Measurements from ENCODE around the gene FAM210A.
"Not testable (repeated sequence)": the region's sequence is repeated elsewhere in the genome, so short reads cannot be mapped to it uniquely, and the experiment has no call there.

The FAM210A gene

DNA sequence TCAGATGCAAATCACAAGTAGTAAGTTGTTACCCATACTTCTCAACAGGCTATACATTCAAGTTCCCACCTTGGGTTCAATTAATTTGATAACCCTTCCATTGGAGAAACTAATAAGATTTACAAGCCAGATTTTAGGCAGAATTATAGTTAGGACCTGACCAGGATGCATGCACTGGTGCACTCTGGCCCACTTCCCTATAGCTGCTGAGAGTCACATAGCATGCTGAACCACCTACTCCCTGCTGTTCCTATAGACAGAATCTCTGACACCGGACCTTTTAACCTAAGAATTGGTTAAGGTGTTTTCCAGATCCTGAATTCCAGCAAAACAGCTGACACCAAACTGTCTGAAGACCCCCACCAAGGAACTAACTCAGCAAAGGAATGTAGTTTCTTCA is 26.2 kb downstream of the FAM210A start:
- no peak for DNase-seq (ENCODE audit: low read depth)
- Histone ChIP-seq H3K9me3 (ENCODE audit: control insufficient read depth, low read length) (peaks cover 17% of the 10 kb centered on the region), H3K36me3 (ENCODE audit: control insufficient read depth, insufficient read depth, low read length, severe bottlenecking) (no peaks in the 10 kb centered on the region), H3K27me3 (replicated peaks; ENCODE audit: control insufficient read depth, insufficient read depth, low read length) (no peaks in the 10 kb centered on the region), H3K9ac (ENCODE audit: low read length) (no peak overlapping the region), H3K4me3 (ENCODE audit: low read length) (no peak overlapping the region), H3K4me1 (ENCODE audit: control insufficient read depth, insufficient read depth, low read length) (no peaks in the 10 kb centered on the region)

GRCh38 chr18:13696961-13697360 is 29.4 kb downstream of the FAM210A start:
- Histone ChIP-seq H3K9me3 (ENCODE audit: control insufficient read depth, low read length) (no peaks in the 10 kb centered on the region), H3K9ac (ENCODE audit: low read length) (no peak overlapping the region), H3K36me3 (ENCODE audit: control insufficient read depth, insufficient read depth, low read length, severe bottlenecking) (no peaks in the 10 kb centered on the region), H3K4me1 (ENCODE audit: control insufficient read depth, insufficient read depth, low read length) (no peaks in the 10 kb centered on the region), H3K27me3 (replicated peaks; ENCODE audit: control insufficient read depth, insufficient read depth, low read length) (no peaks in the 10 kb centered on the region), H3K4me3 (ENCODE audit: low read length) (no peak overlapping the region)
- DNase-seq (ENCODE audit: low read depth), result no peak

DNA sequence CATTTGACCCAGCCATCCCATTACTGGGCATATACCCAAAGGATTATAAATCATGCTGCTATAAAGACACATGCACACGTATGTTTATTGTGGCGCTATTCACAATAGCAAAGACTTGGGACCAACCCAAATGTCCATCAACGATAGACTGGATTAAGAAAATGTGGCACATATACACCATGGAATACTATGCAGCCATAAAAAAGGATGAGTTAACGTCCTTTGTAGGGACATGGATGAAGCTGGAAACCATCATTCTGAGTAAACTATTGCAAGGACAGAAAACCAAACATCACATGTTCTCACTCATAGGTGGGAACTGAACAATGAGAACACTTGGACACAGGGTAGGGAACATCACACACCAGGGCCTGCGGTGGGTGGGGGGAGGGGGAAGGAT is 31.0 kb downstream of the FAM210A start:
- not testable (repeated sequence) for H3K9me3 ChIP-seq (ENCODE audit: control insufficient read depth, low read length); H3K36me3 ChIP-seq (ENCODE audit: control insufficient read depth, insufficient read depth, low read length, severe bottlenecking); H3K9ac ChIP-seq (ENCODE audit: low read length); H3K27me3 ChIP-seq (replicated peaks; ENCODE audit: control insufficient read depth, insufficient read depth, low read length); DNase-seq (ENCODE audit: low read depth); H3K4me1 ChIP-seq (ENCODE audit: control insufficient read depth, insufficient read depth, low read length); H3K4me3 ChIP-seq (ENCODE audit: low read length)

DNA sequence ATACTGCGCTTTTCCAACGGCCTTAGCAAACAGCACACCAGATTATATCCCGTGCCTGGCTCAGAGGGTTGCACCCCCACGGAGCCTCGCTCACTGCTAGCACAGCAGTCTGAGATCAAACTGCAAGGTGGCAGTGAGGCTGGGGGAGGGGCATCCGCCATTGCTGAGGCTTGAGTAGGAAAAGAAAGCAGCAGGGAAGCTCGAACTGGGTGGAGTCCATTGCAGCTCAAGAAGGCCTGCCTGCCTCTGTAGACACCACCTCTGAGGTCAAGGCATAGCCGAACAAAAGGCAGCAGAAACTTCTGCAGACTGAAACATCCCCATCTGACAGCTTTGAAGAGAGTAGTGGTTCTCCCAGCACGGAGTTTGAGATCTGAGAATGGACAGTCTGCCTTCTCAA is 36.3 kb downstream of the FAM210A start:
- not testable (repeated sequence) for H3K36me3 ChIP-seq (ENCODE audit: control insufficient read depth, insufficient read depth, low read length, severe bottlenecking); DNase-seq (ENCODE audit: low read depth); H3K27me3 ChIP-seq (replicated peaks; ENCODE audit: control insufficient read depth, insufficient read depth, low read length); H3K9me3 ChIP-seq (ENCODE audit: control insufficient read depth, low read length); H3K9ac ChIP-seq (ENCODE audit: low read length); H3K4me3 ChIP-seq (ENCODE audit: low read length); H3K4me1 ChIP-seq (ENCODE audit: control insufficient read depth, insufficient read depth, low read length)

DNA sequence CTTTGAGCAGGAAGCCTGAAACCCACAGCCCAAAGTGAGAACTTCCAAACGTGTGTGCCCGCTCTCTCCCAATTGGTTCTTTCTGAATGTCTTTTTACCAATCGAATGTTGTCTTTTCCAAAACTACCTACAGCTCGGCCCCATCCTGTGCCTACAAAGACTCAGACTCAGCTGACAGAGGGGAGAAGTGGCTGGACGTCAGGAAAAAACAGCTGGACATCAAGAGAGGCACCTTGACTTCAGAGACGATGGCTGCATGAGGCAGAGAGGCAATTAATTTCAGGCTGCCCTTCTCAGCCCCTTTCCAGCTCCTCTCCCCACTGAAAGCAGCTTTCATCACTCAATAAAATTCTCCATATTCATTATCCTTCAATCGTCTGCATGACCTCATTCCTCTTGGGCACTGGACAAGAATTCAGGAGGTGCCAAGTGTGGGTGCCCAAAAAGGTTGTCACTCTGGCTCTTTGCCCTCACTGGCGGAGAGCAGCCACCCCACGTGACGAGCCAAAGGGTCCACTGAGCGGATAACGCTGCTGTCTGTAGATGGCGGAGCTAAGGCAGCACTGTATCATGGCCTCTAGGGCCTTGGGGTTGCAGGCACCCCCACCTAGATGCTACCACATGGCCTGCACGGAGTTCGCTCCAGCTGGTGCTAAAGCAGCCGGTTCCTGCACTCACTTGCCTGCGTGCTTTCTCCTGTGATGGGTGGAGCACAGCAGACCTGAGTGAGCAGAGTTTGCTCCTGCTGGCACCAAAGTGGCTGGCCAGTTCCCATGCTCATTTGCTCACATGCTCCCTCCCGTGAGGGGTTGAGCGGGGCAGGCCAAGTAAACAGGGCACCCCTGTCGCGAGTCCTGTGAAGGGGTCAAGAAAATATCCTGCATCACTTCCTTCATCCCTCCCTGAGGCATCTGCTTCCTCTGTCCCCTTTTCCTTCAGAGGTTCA is 37.9 kb downstream of the FAM210A start:
- Histone ChIP-seq H3K4me1 (ENCODE audit: control insufficient read depth, insufficient read depth, low read length) (no peaks in the 10 kb centered on the region), H3K4me3 (ENCODE audit: low read length) (no peak overlapping the region), H3K36me3 (ENCODE audit: control insufficient read depth, insufficient read depth, low read length, severe bottlenecking) (no peaks in the 10 kb centered on the region), H3K9me3 (ENCODE audit: control insufficient read depth, low read length) (no peaks in the 10 kb centered on the region), H3K27me3 (replicated peaks; ENCODE audit: control insufficient read depth, insufficient read depth, low read length) (no peaks in the 10 kb centered on the region), H3K9ac (ENCODE audit: low read length) (no peak overlapping the region)
- no peak for DNase-seq (ENCODE audit: low read depth)

DNA sequence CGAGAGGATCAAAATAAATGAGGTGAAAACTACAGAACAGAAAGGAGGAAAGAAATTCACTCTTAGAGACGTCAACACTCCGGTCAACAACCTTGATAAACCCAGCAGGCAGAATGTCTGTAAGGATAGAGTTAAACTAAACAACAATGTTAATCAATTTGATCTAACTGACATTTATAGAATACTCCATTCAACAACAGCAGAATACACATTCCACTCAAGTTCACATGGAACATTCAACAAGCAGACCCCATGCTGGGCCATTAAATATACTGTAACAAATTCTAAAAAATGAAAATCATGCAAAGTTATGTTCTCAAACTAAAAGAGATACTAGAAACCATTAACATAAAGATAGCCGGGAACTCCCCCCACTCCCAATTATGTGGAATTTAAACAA is 41.8 kb downstream of the FAM210A start:
- Histone ChIP-seq H3K9ac (ENCODE audit: low read length) (no peak overlapping the region), H3K36me3 (ENCODE audit: control insufficient read depth, insufficient read depth, low read length, severe bottlenecking) (peaks cover 11% of the 10 kb centered on the region), H3K4me1 (ENCODE audit: control insufficient read depth, insufficient read depth, low read length) (no peaks in the 10 kb centered on the region), H3K9me3 (ENCODE audit: control insufficient read depth, low read length) (no peaks in the 10 kb centered on the region), H3K4me3 (ENCODE audit: low read length) (no peak overlapping the region), H3K27me3 (replicated peaks; ENCODE audit: control insufficient read depth, insufficient read depth, low read length) (no peaks in the 10 kb centered on the region)
- no peak for DNase-seq (ENCODE audit: low read depth)

GRCh38 chr18:13681701-13682100 is 44.7 kb downstream of the FAM210A start:
- no peaks in the 10 kb centered on the region for H3K27me3 ChIP-seq (replicated peaks; ENCODE audit: control insufficient read depth, insufficient read depth, low read length)
- no peak for DNase-seq (ENCODE audit: low read depth)
- H3K4me3 ChIP-seq (ENCODE audit: low read length), result no peak overlapping the region
- no peaks in the 10 kb centered on the region for H3K9me3 ChIP-seq (ENCODE audit: control insufficient read depth, low read length)
- H3K9ac ChIP-seq (ENCODE audit: low read length), result no peak overlapping the region
- H3K36me3 ChIP-seq (ENCODE audit: control insufficient read depth, insufficient read depth, low read length, severe bottlenecking), result peaks cover 11% of the 10 kb centered on the region
- H3K4me1 ChIP-seq (ENCODE audit: control insufficient read depth, insufficient read depth, low read length), result peaks cover 3% of the 10 kb centered on the region

- Histone ChIP-seq H3K9me3 (ENCODE audit: control insufficient read depth, low read length) (no peaks in the 10 kb centered on the region), H3K4me1 (ENCODE audit: control insufficient read depth, insufficient read depth, low read length) (peaks cover 3% of the 10 kb centered on the region), H3K36me3 (ENCODE audit: control insufficient read depth, insufficient read depth, low read length, severe bottlenecking) (peaks cover 11% of the 10 kb centered on the region), H3K4me3 (ENCODE audit: low read length) (no peak overlapping the region), H3K27me3 (replicated peaks; ENCODE audit: control insufficient read depth, insufficient read depth, low read length) (no peaks in the 10 kb centered on the region), H3K9ac (ENCODE audit: low read length) (no peak overlapping the region)
- no peak for DNase-seq (ENCODE audit: low read depth)
These were observed 45.7 kb downstream of the FAM210A start for GRCh38 chr18:13680612-13681011.

- H3K9ac ChIP-seq (ENCODE audit: low read length); H3K4me3 ChIP-seq (ENCODE audit: low read length); DNase-seq (ENCODE audit: low read depth): not testable (repeated sequence)
These were observed 49.0 kb downstream of the FAM210A start for GRCh38 chr18:13677350-13677749.

DNA sequence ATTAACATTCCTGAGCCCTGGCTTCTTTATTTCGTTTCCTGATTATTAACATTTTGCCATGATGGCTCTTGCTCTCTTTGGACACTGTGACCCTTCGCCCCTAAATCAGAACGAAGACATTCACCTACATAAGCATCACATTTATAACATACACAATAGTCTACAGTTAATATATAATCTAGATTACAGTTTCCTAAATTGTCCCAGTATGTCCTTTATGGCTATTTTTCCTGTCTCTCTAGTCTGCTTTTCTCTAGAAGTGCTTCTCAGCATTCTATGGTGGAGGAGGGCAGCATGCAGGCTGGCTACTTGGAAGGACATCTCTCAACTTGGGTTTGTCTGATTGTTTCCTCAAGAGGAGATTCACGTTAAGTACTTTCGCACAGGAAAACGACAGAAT is 49.9 kb downstream of the FAM210A start:
- no peak overlapping the region for H3K9ac ChIP-seq (ENCODE audit: low read length)
- peaks cover 16% of the 10 kb centered on the region for H3K4me1 ChIP-seq (ENCODE audit: control insufficient read depth, insufficient read depth, low read length)
- peaks cover 8% of the 10 kb centered on the region for H3K36me3 ChIP-seq (ENCODE audit: control insufficient read depth, insufficient read depth, low read length, severe bottlenecking)
- no peak for DNase-seq (ENCODE audit: low read depth)
- no peaks in the 10 kb centered on the region for H3K27me3 ChIP-seq (replicated peaks; ENCODE audit: control insufficient read depth, insufficient read depth, low read length)
- no peaks in the 10 kb centered on the region for H3K9me3 ChIP-seq (ENCODE audit: control insufficient read depth, low read length)
- no peak overlapping the region for H3K4me3 ChIP-seq (ENCODE audit: low read length)

More at GRCh38 chr18:13677350-13677749, 49.0 kb downstream of the FAM210A start:
- not testable (repeated sequence) for H3K9me3 ChIP-seq (ENCODE audit: control insufficient read depth, low read length); H3K4me1 ChIP-seq (ENCODE audit: control insufficient read depth, insufficient read depth, low read length); H3K27me3 ChIP-seq (replicated peaks; ENCODE audit: control insufficient read depth, insufficient read depth, low read length)
- peaks cover 11% of the 10 kb centered on the region for H3K36me3 ChIP-seq (ENCODE audit: control insufficient read depth, insufficient read depth, low read length, severe bottlenecking)

DNA sequence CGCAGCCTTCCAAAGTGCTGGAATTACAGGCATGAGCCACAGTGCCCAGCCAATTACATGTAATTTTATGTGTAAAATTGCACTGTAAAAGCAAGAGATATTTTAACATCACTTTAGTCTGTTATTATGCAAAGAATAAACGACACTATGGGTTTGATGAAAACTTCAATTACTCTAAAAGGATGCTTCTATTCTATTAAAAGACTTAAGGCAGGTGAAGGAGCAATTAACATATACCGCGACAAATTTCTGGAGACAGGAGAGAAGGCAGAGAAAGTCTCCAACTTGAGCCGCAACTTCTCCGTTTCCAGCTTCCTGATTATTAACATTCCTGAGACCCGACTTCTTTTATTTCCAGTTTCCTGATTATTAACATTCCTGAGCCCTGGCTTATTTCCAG is 53.7 kb downstream of the FAM210A start:
- DNase-seq (ENCODE audit: low read depth), result no peak
- H3K36me3 ChIP-seq (ENCODE audit: control insufficient read depth, insufficient read depth, low read length, severe bottlenecking), result peaks cover 1% of the 10 kb centered on the region
- peaks cover 14% of the 10 kb centered on the region for H3K4me1 ChIP-seq (ENCODE audit: control insufficient read depth, insufficient read depth, low read length)
- H3K9ac ChIP-seq (ENCODE audit: low read length), result no peak overlapping the region
- H3K27me3 ChIP-seq (replicated peaks; ENCODE audit: control insufficient read depth, insufficient read depth, low read length), result no peaks in the 10 kb centered on the region
- H3K4me3 ChIP-seq (ENCODE audit: low read length), result no peak overlapping the region
- no peaks in the 10 kb centered on the region for H3K9me3 ChIP-seq (ENCODE audit: control insufficient read depth, low read length)

Measured in adipocyte (in vitro differentiated cells).